ENCODE results near the gene C16orf46.
"Not testable (repeated sequence)": the region's sequence is repeated elsewhere in the genome, so short reads cannot be mapped to it uniquely, and the experiment has no call there.

C16orf46 gene, protein sequence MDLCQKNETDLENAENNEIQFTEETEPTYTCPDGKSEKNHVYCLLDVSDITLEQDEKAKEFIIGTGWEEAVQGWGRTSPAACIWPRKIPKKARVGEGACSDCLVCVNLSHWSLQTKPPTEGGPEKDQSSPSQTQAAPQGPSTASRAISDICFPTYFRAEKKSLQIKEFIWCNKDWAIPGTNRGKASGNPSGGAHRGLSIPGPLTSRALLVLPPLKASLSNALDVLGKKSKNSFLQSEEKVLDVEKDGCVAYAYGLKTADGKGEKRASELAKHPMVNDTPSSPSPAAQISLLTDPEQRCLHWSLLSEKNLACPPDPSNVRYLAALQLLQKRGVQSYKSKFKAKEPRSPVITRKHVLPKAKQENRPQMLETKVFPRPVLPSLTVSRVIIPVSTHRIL

DNA sequence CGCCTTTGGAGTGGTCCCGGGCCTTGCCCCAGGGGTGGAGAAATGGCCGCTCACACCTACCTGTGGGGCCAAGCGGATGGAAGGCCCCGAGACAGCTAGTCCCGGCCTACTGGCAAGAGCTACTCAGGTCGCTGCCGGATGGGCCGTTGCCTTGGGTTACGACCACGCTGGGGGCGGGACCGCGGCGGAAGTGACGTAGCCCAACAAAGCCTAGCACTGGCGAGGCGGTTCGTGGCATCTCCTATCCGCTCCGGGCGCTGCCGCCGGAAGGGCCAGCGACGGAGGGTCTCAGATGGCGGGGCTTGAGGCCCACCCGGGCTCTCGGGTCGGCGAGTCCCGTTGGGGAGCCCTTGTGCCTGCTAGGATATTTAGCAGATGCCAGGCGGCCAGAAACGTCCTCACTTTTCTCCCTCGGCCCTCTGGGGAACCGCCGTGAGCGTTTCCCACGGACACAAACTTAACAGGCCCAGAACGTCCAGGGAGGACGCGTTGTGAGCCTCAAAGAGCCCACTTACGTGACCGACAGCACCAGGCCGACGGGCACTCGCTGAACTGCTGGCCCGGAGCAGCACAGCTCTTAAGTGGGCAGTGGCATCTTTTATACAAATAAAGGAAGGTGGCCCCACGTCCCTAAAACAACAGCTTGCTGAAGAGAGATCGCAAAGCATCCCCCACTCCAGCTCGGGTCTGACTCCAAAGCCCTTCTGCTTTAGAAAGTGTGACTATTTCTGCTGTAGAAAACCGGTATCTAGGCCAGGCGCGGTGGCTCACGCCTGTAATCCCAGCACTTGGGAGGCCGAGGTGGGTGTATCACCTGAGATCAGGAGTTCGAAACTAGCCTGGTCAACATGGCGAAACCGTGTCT, at the start of gene C16orf46:
Gene C16orf46 (minus strand): TSS at position 163 of the 865 bp plus-strand sequence. CDS start 13,283 bp downstream, outside the sequence.
- peak; percentile 93 for DNase-seq (ENCODE audit: low read depth)
- TF ChIP-seq, protein P1, sequence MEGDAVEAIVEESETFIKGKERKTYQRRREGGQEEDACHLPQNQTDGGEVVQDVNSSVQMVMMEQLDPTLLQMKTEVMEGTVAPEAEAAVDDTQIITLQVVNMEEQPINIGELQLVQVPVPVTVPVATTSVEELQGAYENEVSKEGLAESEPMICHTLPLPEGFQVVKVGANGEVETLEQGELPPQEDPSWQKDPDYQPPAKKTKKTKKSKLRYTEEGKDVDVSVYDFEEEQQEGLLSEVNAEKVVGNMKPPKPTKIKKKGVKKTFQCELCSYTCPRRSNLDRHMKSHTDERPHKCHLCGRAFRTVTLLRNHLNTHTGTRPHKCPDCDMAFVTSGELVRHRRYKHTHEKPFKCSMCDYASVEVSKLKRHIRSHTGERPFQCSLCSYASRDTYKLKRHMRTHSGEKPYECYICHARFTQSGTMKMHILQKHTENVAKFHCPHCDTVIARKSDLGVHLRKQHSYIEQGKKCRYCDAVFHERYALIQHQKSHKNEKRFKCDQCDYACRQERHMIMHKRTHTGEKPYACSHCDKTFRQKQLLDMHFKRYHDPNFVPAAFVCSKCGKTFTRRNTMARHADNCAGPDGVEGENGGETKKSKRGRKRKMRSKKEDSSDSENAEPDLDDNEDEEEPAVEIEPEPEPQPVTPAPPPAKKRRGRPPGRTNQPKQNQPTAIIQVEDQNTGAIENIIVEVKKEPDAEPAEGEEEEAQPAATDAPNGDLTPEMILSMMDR (conservative IDR thresholded peaks at IDR 0.05; ENCODE audit: control insufficient read depth, insufficient read depth, low read depth, low read length) = no peak
- peak within 1 kb of the TSS; percentile 82 for H3K4me3 ChIP-seq (ENCODE audit: control insufficient read depth, low read depth, low read length)

DNA sequence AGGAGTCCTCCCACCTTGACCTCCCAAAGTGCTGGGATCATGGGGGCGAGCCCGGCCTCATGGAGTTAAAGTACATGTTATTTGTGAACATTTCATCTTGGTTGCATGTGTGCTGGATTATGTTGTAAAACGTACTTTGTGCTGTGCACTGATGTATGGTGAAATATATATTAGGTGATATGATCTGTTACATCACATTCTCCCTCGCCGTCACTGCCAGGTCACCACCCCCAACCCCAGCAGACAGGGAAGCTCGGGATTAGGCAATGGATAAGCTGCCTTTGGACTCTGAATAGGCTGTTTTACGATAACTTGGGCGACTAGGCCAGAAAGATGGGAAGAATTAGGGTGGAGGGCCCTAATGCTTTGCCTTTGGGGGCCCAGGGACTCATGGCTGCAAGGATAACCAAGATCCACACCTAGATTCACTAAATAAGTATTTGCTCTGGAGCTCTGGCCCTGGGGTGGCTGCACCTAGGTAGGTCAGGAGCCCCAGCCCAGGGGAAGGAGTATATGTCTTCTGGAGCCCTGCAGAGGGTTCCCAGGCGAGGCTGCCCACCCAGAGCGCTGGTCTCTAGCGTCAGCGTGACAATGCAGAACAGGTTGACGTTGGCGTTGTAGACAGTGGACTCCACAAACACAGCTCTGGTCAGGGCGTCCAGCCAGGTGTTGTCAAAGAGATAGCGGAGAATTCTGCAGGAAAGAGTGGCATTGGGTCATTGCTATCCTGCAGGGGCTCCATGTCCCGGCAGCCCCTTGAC, 46.2 kb upstream of the C16orf46 start:
- TF ChIP-seq, protein P1 (conservative IDR thresholded peaks at IDR 0.05; ENCODE audit: control insufficient read depth, insufficient read depth, low read depth, low read length) = no peak
- DNase-seq (ENCODE audit: low read depth) = no peak
- H3K4me3 ChIP-seq (ENCODE audit: control insufficient read depth, low read depth, low read length) = no peak overlapping the region

DNA sequence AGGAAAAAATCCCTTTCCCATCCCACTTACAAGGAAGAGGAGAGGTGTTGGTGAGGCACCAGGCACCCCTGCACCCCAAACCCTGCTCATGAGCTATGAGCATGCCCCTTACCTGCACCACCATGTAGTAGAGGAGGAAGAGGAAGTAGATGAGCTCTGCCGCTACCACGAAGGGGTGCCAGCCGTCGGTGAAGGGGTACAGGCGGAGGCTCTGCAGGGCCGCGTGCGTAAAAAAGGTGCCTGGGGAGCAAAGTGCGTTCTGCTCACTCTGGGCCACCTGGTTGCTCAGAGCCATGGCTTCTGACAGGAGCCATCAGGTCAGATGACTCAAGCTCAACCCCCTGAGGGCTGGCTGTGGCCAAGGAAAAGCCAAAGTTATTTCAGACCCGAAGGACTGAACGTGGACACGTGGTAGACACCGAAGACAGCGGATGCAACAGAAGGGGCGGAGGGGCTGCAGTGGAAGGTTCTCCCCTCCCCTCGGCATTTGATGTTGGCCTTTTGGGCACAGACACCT, 44.5 kb upstream of the C16orf46 start:
- H3K4me3 ChIP-seq (ENCODE audit: control insufficient read depth, low read depth, low read length) = no peak overlapping the region
- no peak for DNase-seq (ENCODE audit: low read depth)
- TF ChIP-seq, protein P1 (conservative IDR thresholded peaks at IDR 0.05; ENCODE audit: control insufficient read depth, insufficient read depth, low read depth, low read length) = no peak

DNA sequence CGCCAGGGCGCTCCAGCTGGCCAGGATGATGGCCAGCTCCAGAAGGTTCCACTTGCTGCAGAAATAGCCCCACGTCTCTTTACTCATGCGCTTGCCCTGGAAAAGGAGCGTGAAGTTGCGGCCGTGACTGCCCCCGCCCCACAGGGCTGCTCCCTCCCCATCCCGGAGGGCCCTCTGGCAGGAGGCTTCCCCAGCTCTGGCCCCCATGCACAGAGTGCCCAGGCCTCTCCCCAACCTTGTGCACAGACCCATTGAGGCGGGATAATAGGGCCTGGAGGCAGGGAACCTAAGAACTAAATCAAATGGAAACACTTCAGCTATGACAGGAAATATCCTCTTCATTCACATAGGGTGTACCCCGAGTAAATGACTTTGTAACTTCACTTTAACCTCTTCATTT, 40.4 kb upstream of the C16orf46 start:
- no peak overlapping the region for H3K4me3 ChIP-seq (ENCODE audit: control insufficient read depth, low read depth, low read length)
- TF ChIP-seq, protein P1 (conservative IDR thresholded peaks at IDR 0.05; ENCODE audit: control insufficient read depth, insufficient read depth, low read depth, low read length) = no peak
- no peak for DNase-seq (ENCODE audit: low read depth)

DNA sequence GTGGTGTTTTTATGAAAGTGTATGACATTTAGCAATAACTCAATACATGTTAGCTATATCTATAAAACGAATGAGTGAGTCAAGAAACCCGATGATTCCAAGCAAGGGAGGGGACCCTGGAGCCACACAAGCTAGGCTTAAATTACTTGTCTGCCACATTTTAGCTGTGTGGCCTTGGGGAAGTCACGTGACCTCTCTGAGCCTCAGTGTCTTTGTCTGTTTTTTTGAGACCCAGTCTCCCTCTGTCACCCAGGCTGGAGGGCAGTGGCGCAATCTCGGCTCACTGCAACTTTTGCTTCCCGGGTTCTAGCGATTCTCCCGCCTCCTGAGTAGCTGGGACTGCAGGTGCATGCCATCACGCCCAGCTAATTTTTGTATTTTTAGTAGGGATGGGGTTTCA, 39.2 kb upstream of the C16orf46 start:
- TF ChIP-seq, protein P1 (conservative IDR thresholded peaks at IDR 0.05; ENCODE audit: control insufficient read depth, insufficient read depth, low read depth, low read length) = no peak
- no peak for DNase-seq (ENCODE audit: low read depth)
- no peak overlapping the region for H3K4me3 ChIP-seq (ENCODE audit: control insufficient read depth, low read depth, low read length)

DNA sequence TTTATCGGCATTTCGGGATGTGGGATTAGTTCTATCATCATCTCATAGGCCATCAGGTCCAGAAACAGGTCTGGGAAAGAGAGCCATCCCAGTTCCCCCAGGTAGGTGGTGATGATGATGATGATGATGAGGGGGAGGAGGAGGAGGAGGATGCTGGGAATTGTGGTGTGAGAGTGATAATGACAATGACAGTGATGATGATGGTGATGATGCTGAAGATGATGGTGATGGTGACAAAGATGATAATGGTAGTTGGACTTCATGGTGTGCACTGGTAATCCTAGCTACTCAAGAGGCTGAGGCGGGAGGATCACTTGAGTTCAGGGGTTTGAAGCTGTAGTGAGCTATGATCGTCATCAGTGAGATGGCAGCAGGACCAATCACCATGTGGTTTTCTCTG, 35.4 kb upstream of the C16orf46 start:
- TF ChIP-seq, protein P1 (conservative IDR thresholded peaks at IDR 0.05; ENCODE audit: control insufficient read depth, insufficient read depth, low read depth, low read length) = no peak
- DNase-seq (ENCODE audit: low read depth) = no peak
- no peak overlapping the region for H3K4me3 ChIP-seq (ENCODE audit: control insufficient read depth, low read depth, low read length)

DNA sequence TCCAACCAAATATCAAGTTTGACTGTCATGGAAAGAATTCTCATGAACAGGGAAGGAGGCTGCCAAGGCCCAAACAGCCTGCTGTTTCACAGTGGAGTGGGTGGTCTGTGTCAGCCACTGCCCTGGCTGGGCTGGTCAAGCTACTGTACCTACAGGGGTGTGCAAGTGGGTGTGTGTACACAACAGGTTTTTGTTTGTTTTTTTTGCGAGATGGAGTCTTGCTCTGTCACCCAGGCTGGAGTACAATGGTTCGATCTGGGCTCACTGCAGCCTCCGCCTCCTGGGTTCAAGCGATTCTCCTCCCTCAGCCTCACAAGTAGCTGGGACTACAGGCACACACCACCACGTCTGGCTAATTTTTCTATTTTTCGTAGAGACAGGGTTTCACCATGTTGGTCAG, 32.2 kb upstream of the C16orf46 start:
- not testable (repeated sequence) for DNase-seq (ENCODE audit: low read depth); H3K4me3 ChIP-seq (ENCODE audit: control insufficient read depth, low read depth, low read length)

Data from fibroblast of mammary gland (primary cell).